Ovary (tissue), 9 donors: ENCODE data around the gene PIAS1. TPM values are rescaled to one million over a fixed set of nuclear protein-coding genes. Genes with fewer than 3 reads are reported as not detected.
"Not testable (repeated sequence)": the region's sequence is repeated elsewhere in the genome, so short reads cannot be mapped to it uniquely, and the experiment has no call there.

Source experiments
- DNase-seq, 5 donors: peaks; one replicate each; pipeline ENCODE4 v3.0.0-alpha.2; 2019 to 2020
- H3K27ac ChIP-seq, 2 donors: fragments of 200-600 bp; one replicate each; pipeline versions ENCODE4 v1.5.1 to v1.8.0; 2019 to 2022
- H3K27me3 ChIP-seq: fragments of 200-600 bp; one replicate; pipeline ENCODE4 v1.8.0; 2022
- H3K36me3 ChIP-seq: fragments of 200-600 bp; sonication (generic); one replicate; pipeline ENCODE4 v1.5.1; 2019
- H3K4me1 ChIP-seq: one replicate; pipeline ENCODE4 v1.8.1; 2013; ENCODE audit warnings: mild to moderate bottlenecking, moderate library complexity; ENCODE audit not compliant: insufficient read depth
- H3K4me3 ChIP-seq: fragments of 200-600 bp; sonication (generic); one replicate; pipeline ENCODE4 v1.5.1; 2017
- H3K9me3 ChIP-seq, 2 donors: fragments of 200-600 bp in 1 of 2; sonication (generic) in 1 of 2; one replicate each; pipeline versions ENCODE4 v1.5.1 to v1.8.1; 2013 to 2019; ENCODE audit warnings: mild to moderate bottlenecking in 1 of 2, moderate library complexity in 1 of 2
- CTCF ChIP-seq, 3 donors: fragments of 450-650 bp in 2 of 3; fragments of 200-600 bp in 1 of 3; IDR thresholded peaks; one replicate each; pipeline versions ENCODE4 v1.5.1 to v1.8.0; 2016 to 2022; ENCODE audit warnings: antibody characterized with exemption in 3 of 3, mild to moderate bottlenecking in 1 of 3
- EP300 ChIP-seq: sonication (generic); formaldehyde crosslinking; IDR thresholded peaks from one replicate; pipeline ENCODE4 v1.6.1; 2017; ENCODE audit warnings: antibody characterized with exemption
- POLR2A ChIP-seq: fragments of 450-650 bp; IDR thresholded peaks from one replicate; pipeline ENCODE4 v1.6.1; 2017; ENCODE audit warnings: antibody characterized with exemption, mild to moderate bottlenecking, moderate library complexity
- WGBS, 3 donors: extraction: QIAGEN DNeasy Blood & Tissue Kit in 1 of 3; methylation state at CpG; one replicate each; pipeline versions ENCODE4 v1.1.5 to v1.1.7; 2013 to 2017; 5-methylcytosine and 5-hydroxymethylcytosine counted together
- intact Hi-C, 4 donors: fragments of 100-400 bp; cut with DNase I; formaldehyde crosslinking; loops; one replicate each; pipeline versions ENCODE4 v1.11.0 to v1.15.1; 2022 to 2023
- polyA plus RNA-seq, 2 donors: library from polyadenylated mRNA; stranded (reverse); fragments of 200-250 nt in 1 of 2; fragments of 350-450 nt in 1 of 2; fragmentation: Illumina TruSeq in 1 of 2; extraction: RNeasy Lipid Tissue Mini Kit (QIAGEN cat#74804) in 1 of 2; gene quantifications; one replicate each; pipeline ENCODE4 v1.2.3, GENCODE V29; 2013 to 2014
- total RNA-seq, 7 donors: library from RNA; depleted of rRNA in 2 of 7; stranded (reverse); fragments of >200 nt in 2 of 7; fragmentation: NEBNext Ultra II Directional in 3 of 7; extraction: Animal tissue kit (Norgen Biotek cat#: 25700) in 3 of 7; gene quantifications; one replicate each; pipeline versions ENCODE4 v1.1.0 to v1.2.4, GENCODE V29; 2016 to 2023
- donor health status: DM: no; HTN: no; CAD: no; lungs with moderate emphysema.
- donor health status: DM: no; HTN: no; CAD: no.
- donor health status: Bipolar disorder and iron deficiency.
- donor health status: DM: yes; HTN: yes; CAD: no.
- donor health status: DM: no; HTN: no; CAD: no.
- donor health status: DM: yes; HTN: yes; CAD: no.

PIAS1 gene
- total and polyA plus RNA-seq, 9 donors: 18.6 to 75.4 (median 48.6) TPM

GRCh38 chr15:68157074-68157473, 103.0 kb downstream of the PIAS1 start:
- intact Hi-C loops: loop anchor here in 2 of 4 donors (5.0 kb wide), 2 partner anchors 285 to 295 kb away; no protein-coding TSS in a partner anchor
- Histone ChIP-seq H3K36me3 (no peaks in the 10 kb centered on the region), H3K4me1 (peaks cover 4% of the 10 kb centered on the region), H3K27ac (no peak overlapping the region), H3K27me3 (no peaks in the 10 kb centered on the region), H3K9me3 (no peaks in the 10 kb centered on the region), H3K4me3 (no peak overlapping the region)
- DNase-seq: no peak
- TF ChIP-seq EP300: no peak
- TF ChIP-seq CTCF (IDR thresholded peaks at IDR 0.05): no peak
- TF ChIP-seq POLR2A: no peak
- 54 to 62% (median 59%) methylated on average over 1 of the region's 1 CpG for WGBS, 3 donors

DNA sequence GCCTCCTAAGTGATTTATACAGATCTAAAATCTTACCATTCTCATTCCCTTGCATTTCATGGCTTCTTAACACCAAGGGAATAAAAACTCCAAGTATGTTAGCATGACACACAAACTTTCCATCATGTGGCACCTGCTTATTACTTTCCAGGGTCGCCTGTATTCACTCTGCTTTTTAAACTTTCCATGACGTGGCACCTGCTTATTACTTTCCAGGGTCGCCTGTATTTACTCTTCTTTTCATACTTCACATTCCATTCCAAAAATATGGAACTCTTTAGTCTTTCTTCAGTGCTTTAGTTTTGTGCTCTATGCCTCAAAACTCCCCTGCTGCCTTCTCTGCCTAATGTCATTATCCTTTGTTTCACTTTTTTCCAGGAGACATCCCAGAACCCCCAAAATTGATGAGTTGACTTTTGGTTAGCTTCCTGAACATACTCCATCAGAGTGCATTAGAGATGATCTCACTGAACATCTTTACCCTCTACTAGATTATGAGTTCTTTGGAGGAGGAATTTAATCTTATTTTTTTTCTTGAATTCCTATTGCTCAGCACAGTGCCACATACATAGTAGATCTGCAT, 104.0 kb downstream of the PIAS1 start:
- DNase-seq: no peak
- Histone ChIP-seq H3K27ac (no peak overlapping the region), H3K36me3 (no peaks in the 10 kb centered on the region), H3K27me3 (no peaks in the 10 kb centered on the region), H3K4me1 (peaks cover 4% of the 10 kb centered on the region), H3K9me3 (no peaks in the 10 kb centered on the region), H3K4me3 (no peak overlapping the region)
- intact Hi-C loops: loop anchor here in 2 of 4 donors (5.0 kb wide), 2 partner anchors 286 to 296 kb away; no protein-coding TSS in a partner anchor
- WGBS, 3 donors: 11 to 27% (median 13%) methylated on average over 3 of the region's 3 CpGs
- TF ChIP-seq POLR2A (no peak), CTCF (IDR thresholded peaks at IDR 0.05) (no peak), EP300 (no peak)

DNA sequence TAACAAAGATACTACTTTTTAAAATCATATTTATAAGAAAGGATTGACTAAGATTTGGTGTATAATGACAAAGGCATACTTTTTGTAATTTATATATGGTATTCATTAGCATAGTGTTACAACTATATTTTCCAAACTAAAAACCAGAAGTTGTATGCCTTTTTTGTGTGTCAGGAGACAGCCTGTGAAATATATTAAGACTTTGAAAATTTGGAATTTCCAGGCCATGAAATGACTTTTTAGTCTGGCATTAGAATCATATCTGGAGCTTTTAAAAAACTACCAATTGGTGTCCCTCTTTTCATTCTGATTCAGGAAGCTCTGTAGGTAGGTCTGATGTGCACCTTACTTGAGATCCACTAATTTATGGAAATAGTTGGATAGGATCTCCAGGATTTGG, 109.1 kb downstream of the PIAS1 start:
- H3K27me3 ChIP-seq: no peaks in the 10 kb centered on the region
- no peaks in the 10 kb centered on the region for H3K9me3 ChIP-seq
- no peaks in the 10 kb centered on the region for H3K36me3 ChIP-seq
- TF ChIP-seq CTCF (IDR thresholded peaks at IDR 0.05) (no peak), EP300 (no peak), POLR2A (no peak)
- no peak for DNase-seq
- H3K27ac ChIP-seq: no peak overlapping the region
- H3K4me3 ChIP-seq: no peak overlapping the region
- intact Hi-C loops: no loop called here
- H3K4me1 ChIP-seq: peaks cover 1% of the 10 kb centered on the region

- intact Hi-C loops: no loop called here
- Histone ChIP-seq H3K9me3 (no peaks in the 10 kb centered on the region), H3K4me3 (no peak overlapping the region), H3K27me3 (no peaks in the 10 kb centered on the region), H3K4me1 (no peaks in the 10 kb centered on the region), H3K36me3 (no peaks in the 10 kb centered on the region), H3K27ac (no peak overlapping the region)
- TF ChIP-seq CTCF (IDR thresholded peaks at IDR 0.05): no peak
- TF ChIP-seq POLR2A: no peak
- TF ChIP-seq EP300: no peak
- WGBS, 3 donors: 77 to 89% (median 80%) methylated on average over 4 of the region's 4 CpGs
- no peak for DNase-seq
These were observed 112.7 kb downstream of the PIAS1 start for GRCh38 chr15:68166847-68167246.

- H3K4me3 ChIP-seq, H3K27ac ChIP-seq, H3K9me3 ChIP-seq, H3K27me3 ChIP-seq, H3K36me3 ChIP-seq, DNase-seq, H3K4me1 ChIP-seq, intact Hi-C loops: not testable (repeated sequence)
- 69 to 95% (median 92%) methylated on average over 2 of the region's 2 CpGs for WGBS, 3 donors
These were observed 117.9 kb downstream of the PIAS1 start for GRCh38 chr15:68172037-68172436.
